K562 (cell line): Measurements from ENCODE around the gene COQ5. TPM values are rescaled to one million over a fixed set of nuclear protein-coding genes. Genes with fewer than 3 reads are reported as not detected.

Experiments
- ATAC-seq: fragments of 200-7000 bp; cut with Tn5 transposase; 3 replicates; pipeline ENCODE4 v1.9.1; 2020; ENCODE audit warnings: moderate library complexity
- BruUV-seq: library from RNA; stranded (reverse); fragments of 400-500 nt; replicated peaks from 2 replicates; lab custom pipeline; 2021; lab: Mats Ljungman, UMichigan
- CTCF ChIA-PET: fragments of 300-600 bp; formaldehyde crosslinking; extraction: SDS; loops from one replicate; lab custom pipeline; 2021; ENCODE audit warnings: low intra/inter-chr PET ratio; lab: Yijun Ruan, JAX
- POLR2A ChIA-PET: fragments of 300-600, 350-650 bp; sonication (Branson Sonifier 250); formaldehyde crosslinking; extraction: SDS; loops from one replicate; lab custom pipeline; 2021; ENCODE audit warnings: antibody characterized with exemption, inconsistent platforms; lab: Yijun Ruan, JAX
- DNase-seq, 4 experiments: peaks; one replicate each; pipeline versions ENCODE4 v3.0.0 to v3.0.0-alpha.2; 2011 to 2018; ENCODE audit warnings: low spot score in 3 of 4, mixed read lengths in 3 of 4; ENCODE audit errors: extremely low read depth in 1 of 4
- FAIRE-seq: peaks from 2 replicates; lab custom pipeline; 2011; peaks lifted over from hg19 to GRCh38; lab: Jason Lieb, UNC
- H2AFZ ChIP-seq: 2 replicates; pipeline ENCODE4 v1.6.0; 2011; ENCODE audit warnings: low read depth, low read length, control low read depth, inconsistent platforms
- H3K27ac ChIP-seq: fragments of 200-600 bp; 3 replicates; pipeline ENCODE4 v1.8.0; 2011; ENCODE audit warnings: low read depth, mild to moderate bottlenecking, control low read depth, inconsistent platforms, low read length, moderate library complexity, mixed read lengths; ENCODE audit errors: extremely low read depth
- H3K27me3 ChIP-seq, 2 experiments: fragments of 300-600 bp in 1 of 2; 2 replicates in 1 of 2; 3 replicates in 1 of 2; pipeline versions ENCODE4 v1.6.0 to v1.8.0; 2011; ENCODE audit warnings: inconsistent platforms in 2 of 2, low read length in 2 of 2, mild to moderate bottlenecking in 1 of 2, mixed read lengths in 1 of 2, moderate library complexity in 1 of 2; ENCODE audit not compliant: control insufficient read depth in 2 of 2, insufficient read depth in 2 of 2
- H3K36me3 ChIP-seq: fragments of 300-600 bp; 3 replicates; pipeline ENCODE4 v1.8.0; 2011; ENCODE audit warnings: mild to moderate bottlenecking, low read length, inconsistent platforms; ENCODE audit not compliant: control insufficient read depth, insufficient read depth
- H3K4me1 ChIP-seq, 2 experiments: fragments of 200-600 bp in 1 of 2; replicated peaks in 1 of 2; 2 replicates in 1 of 2; 3 replicates in 1 of 2; pipeline versions ENCODE4 v1.5.1 to v1.8.0; 2011; ENCODE audit warnings: inconsistent platforms in 2 of 2, low read length in 2 of 2, mild to moderate bottlenecking in 1 of 2, mixed read lengths in 1 of 2, moderate library complexity in 1 of 2; ENCODE audit not compliant: control insufficient read depth in 2 of 2, insufficient read depth in 2 of 2
- H3K4me2 ChIP-seq: 2 replicates; pipeline ENCODE4 v1.6.1; 2011; ENCODE audit warnings: low read length, control low read depth, inconsistent platforms, mixed read lengths; ENCODE audit not compliant: insufficient read depth
- H3K4me3 ChIP-seq: fragments of 200-600 bp; sonication (generic), shearing (Covaris generic); 2 replicates; pipeline ENCODE4 v1.5.1; 2016; ENCODE audit warnings: control low read depth, inconsistent platforms
- H3K79me2 ChIP-seq: fragments of 200-600 bp; 3 replicates; pipeline ENCODE4 v1.8.0; 2011; ENCODE audit warnings: low read length, inconsistent platforms; ENCODE audit not compliant: control insufficient read depth, insufficient read depth
- H3K9ac ChIP-seq, 2 experiments: 2 replicates each; pipeline versions ENCODE4 v1.6.0 to v1.6.1; 2011; ENCODE audit warnings: low read depth in 2 of 2, low read length in 2 of 2, control low read depth in 1 of 2, inconsistent platforms in 1 of 2, mild to moderate bottlenecking in 1 of 2, mixed read lengths in 1 of 2; ENCODE audit not compliant: insufficient read depth in 1 of 2
- H3K9me1 ChIP-seq: one replicate; pipeline ENCODE4 v1.6.0; 2011; ENCODE audit warnings: inconsistent platforms, mild to moderate bottlenecking, low read length, moderate library complexity; ENCODE audit not compliant: control insufficient read depth, insufficient read depth
- H3K9me3 ChIP-seq: replicated peaks from 2 replicates; pipeline ENCODE4 v1.5.1; 2011; ENCODE audit warnings: low read depth, low read length, inconsistent platforms; ENCODE audit not compliant: control insufficient read depth, insufficient read depth
- H4K20me1 ChIP-seq: replicated peaks from 2 replicates; pipeline ENCODE4 v1.6.1; 2011; ENCODE audit warnings: low read length, inconsistent platforms, mixed read lengths; ENCODE audit not compliant: control insufficient read depth, insufficient read depth
- BMI1 ChIP-seq: fragments of 150-350 bp; IDR thresholded peaks from 2 replicates; pipeline ENCODE4 v1.6.1; 2014; ENCODE audit warnings: low read length
- CCNT2 ChIP-seq: IDR thresholded peaks from 2 replicates; pipeline ENCODE4 v1.6.1; 2011; ENCODE audit warnings: borderline replicate concordance, low read depth, mild to moderate bottlenecking, moderate library complexity, mixed read lengths, low read length; ENCODE audit not compliant: insufficient read length; ENCODE audit errors: extremely low read depth
- CHD2 ChIP-seq: IDR thresholded peaks from 2 replicates; pipeline ENCODE4 v1.6.1; 2011; ENCODE audit warnings: low read depth, low read length
- EP400 ChIP-seq: fragments of 450-650 bp; IDR thresholded peaks from 2 replicates; pipeline ENCODE4 v1.6.1; 2017; ENCODE audit warnings: antibody characterized with exemption, mild to moderate bottlenecking, moderate library complexity
- FOXJ3 ChIP-seq: sonication (generic); formaldehyde crosslinking; IDR thresholded peaks from 2 replicates; pipeline ENCODE4 v1.4.0; 2020; ENCODE audit warnings: mild to moderate bottlenecking, missing genetic modification reagents
- KDM4B ChIP-seq, 2 experiments: fragments of 450-650 bp in 1 of 2; sonication (generic) in 1 of 2; IDR thresholded peaks; 2 replicates each; pipeline ENCODE4 v1.6.1; 2016 to 2017; ENCODE audit warnings: borderline replicate concordance in 2 of 2, antibody characterized with exemption in 1 of 2, low read depth in 1 of 2, mild to moderate bottlenecking in 1 of 2
- L3MBTL2 ChIP-seq: fragments of 450-650 bp; IDR thresholded peaks from 2 replicates; pipeline ENCODE4 v1.6.1; 2016; ENCODE audit warnings: mild to moderate bottlenecking, moderate library complexity
- NELFE ChIP-seq: IDR thresholded peaks from 2 replicates; pipeline ENCODE4 v1.6.1; 2011; ENCODE audit warnings: mild to moderate bottlenecking; ENCODE audit not compliant: insufficient read depth, insufficient read length
- RFX1 ChIP-seq: fragments of 450-650 bp; IDR thresholded peaks from 2 replicates; pipeline ENCODE4 v1.6.1; 2016; ENCODE audit warnings: mild to moderate bottlenecking, moderate library complexity
- SAFB2 ChIP-seq: fragments of 200-400 bp; formaldehyde crosslinking; IDR thresholded peaks from 2 replicates; pipeline ENCODE4 v1.6.1; 2018; ENCODE audit warnings: borderline replicate concordance, low read length, low read depth, moderate library complexity; ENCODE audit not compliant: severe bottlenecking
- TAF9B ChIP-seq: fragments of 450-650 bp; IDR thresholded peaks from 2 replicates; pipeline ENCODE4 v1.6.1; 2018; ENCODE audit warnings: mild to moderate bottlenecking; ENCODE audit not compliant: partially characterized antibody
- TBP ChIP-seq: optimal IDR thresholded peaks from 2 replicates; pipeline ENCODE3; 2011; ENCODE audit warnings: low read depth, low read length, improper control_type of control experiment
- THRB ChIP-seq: fragments of 450-650 bp; formaldehyde crosslinking; conservative IDR thresholded peaks from 2 replicates; pipeline ENCODE4 v1.4.0; 2022; ENCODE audit warnings: mild to moderate bottlenecking, missing genetic modification characterization
- TRIM28 ChIP-seq: fragments of 450-650 bp; IDR thresholded peaks from 2 replicates; pipeline ENCODE4 v1.6.1; 2017
- ZC3H4 ChIP-seq: sonication (generic); formaldehyde crosslinking; IDR thresholded peaks from 2 replicates; pipeline ENCODE4 v1.9.0; 2021; ENCODE audit warnings: missing genetic modification reagents, borderline replicate concordance
- ZNF76 ChIP-seq: fragments of 250-450 bp; sonication (Bioruptor Pico); IDR thresholded peaks from 2 replicates; pipeline ENCODE4 v1.4.0; 2020; ENCODE audit warnings: mild to moderate bottlenecking, moderate library complexity, borderline replicate concordance
- WGBS: fragments of 100-300 bp; shearing (Covaris generic); methylation state at CpG from one replicate; pipeline ENCODE4 v1.1.6; 2016; ENCODE audit warnings: low coverage, mixed read lengths; ENCODE audit not compliant: insufficient coverage; ENCODE audit errors: missing lambda C conversion rate; 5-methylcytosine and 5-hydroxymethylcytosine counted together
- in situ Hi-C: fragments of 300-500 bp; cut with MboI; formaldehyde crosslinking; loops from 4 replicates; pipeline ENCODE4 v1.15.0; 2018; ENCODE audit warnings: inconsistent platforms, mixed read lengths
- intact Hi-C: fragments of 100-400 bp; cut with micrococcal nuclease; formaldehyde crosslinking; loops from 2 replicates; pipeline ENCODE4 v1.14.2; 2022
- polyA plus RNA-seq, 8 experiments: library from polyadenylated mRNA; depleted of rRNA in 4 of 8; stranded (reverse) in 5 of 8; unstranded in 3 of 8; fragments of >200 nt; fragmentation: Nextera tagmentation in 2 of 8; fragmentation: Illumina TruSeq in 1 of 8; extraction: Ambion mirVana in 2 of 8; extraction: Trizol in 1 of 8; gene quantifications; 2 replicates each; pipeline versions ENCODE4 v1.2.1 to v1.2.3, GENCODE V29; 2011 to 2014; ENCODE audit warnings: inconsistent platforms in 1 of 8, missing spikeins in 1 of 8
- total RNA-seq, 7 experiments: library from RNA; depleted of rRNA in 6 of 7; stranded (reverse); fragments of >200 nt in 6 of 7; fragmentation: Illumina TruSeq in 2 of 7; extraction: Trizol in 2 of 7; gene quantifications; 2 replicates each; pipeline versions ENCODE4 v1.2.1 to v1.2.3, GENCODE V29; 2011 to 2021; ENCODE audit warnings: low replicate concordance in 1 of 7
- TF ChIP-seq, protein P1 (sequence below): sonication (generic); formaldehyde crosslinking; IDR thresholded peaks from 2 replicates; pipeline ENCODE4 v1.8.1; 2023; ENCODE audit warnings: mild to moderate bottlenecking, missing genetic modification reagents

Gene COQ5
- total and polyA plus RNA-seq, 9 of the 15 experiments (the other 6 are each of a cell fraction or from before 2014, with no cell fraction given), result 19.2 to 59.7 (median 30.4) TPM

DNA sequence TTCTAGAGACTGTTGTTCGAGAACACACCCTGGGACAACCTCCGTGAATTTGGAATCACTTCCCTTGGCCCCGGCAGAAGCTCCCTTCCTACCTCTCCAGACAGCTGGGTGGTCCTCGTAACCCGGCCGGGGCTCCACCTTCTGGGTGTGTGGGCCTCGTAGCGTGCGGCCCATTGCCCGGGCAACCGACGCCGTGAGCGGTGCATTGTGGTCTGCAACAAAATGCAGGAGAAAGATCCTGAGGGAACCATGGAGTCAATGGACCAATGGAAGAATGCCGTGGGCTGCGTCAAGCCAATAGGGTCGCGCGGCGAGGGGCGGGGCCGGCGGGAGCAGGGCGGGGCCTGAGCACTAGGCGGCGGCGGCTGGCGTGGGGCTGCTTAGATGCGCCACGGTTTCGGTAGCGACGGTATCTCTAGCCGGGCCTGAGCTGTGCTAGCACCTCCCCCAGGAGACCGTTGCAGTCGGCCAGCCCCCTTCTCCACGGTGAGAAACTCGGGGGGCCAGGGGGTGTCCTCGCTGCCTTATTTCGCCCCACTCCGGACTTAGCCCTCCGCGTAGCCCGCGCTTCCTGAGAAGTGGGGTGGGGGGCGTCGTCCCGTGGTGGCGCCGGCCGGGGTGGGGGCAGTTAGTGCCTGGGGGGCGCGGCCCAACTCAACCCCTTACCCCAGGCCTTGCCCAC, 33.1 kb downstream of the COQ5 start, which contains the start of gene DYNLL1:
Gene DYNLL1, plus strand, starts transcription at position 383 of the 682 bp plus-strand sequence. CDS start 309 bp downstream, outside the sequence.
- 0 out of 2 replicates have a peak, but pooled peaks cover 2% of the 10 kb centered on the region for H3K9me3 ChIP-seq
- H3K4me1 ChIP-seq, result peaks cover 2 to 15% of the 10 kb centered on the region in 2 experiments; a peak in 3 of 5 replicates
- peaks cover 43% of the 10 kb centered on the region for H3K79me2 ChIP-seq
- H3K27me3 ChIP-seq, result no peaks in the 10 kb centered on the region
- peak; percentile 97 for FAIRE-seq
- H3K9ac ChIP-seq, result peak within 1 kb of the TSS; percentile 77 to 93
- in situ Hi-C loops, result no loop called here
- peak within 1 kb of the TSS; percentile 86 for H3K27ac ChIP-seq
- no peaks in the 10 kb centered on the region for H3K9me1 ChIP-seq
- H3K4me3 ChIP-seq, result peak within 1 kb of the TSS; percentile 97
- H2AFZ ChIP-seq, result peak within 1 kb of the TSS; percentile 85
- peak; percentile 98 for ATAC-seq
- POLR2A ChIA-PET, result interaction anchor here (0.6 to 2.3 kb wide), 22 partner anchors 8 to 295 kb away, joined by 3 to 14 read pairs (median 4); partner anchors contain the start of genes COQ5, RNU4-2 and RPLP0
- peaks cover 12% of the 10 kb centered on the region; the same call in 1 of the 2 replicates for H4K20me1 ChIP-seq
- intact Hi-C loops, result loop anchor here (1.0 to 2.0 kb wide), 3 partner anchors 27 to 57 kb away; partner anchors contain the start of gene SRSF9
- WGBS, result 1% methylated on average over 41 of the region's 53 CpGs
- DNase-seq, result peak; percentile 94 to 98 (median 96)
- H3K36me3 ChIP-seq, result peaks cover 34% of the 10 kb centered on the region; the same call in 2 of the 3 replicates
- no TSS peak for BruUV-seq
- H3K4me2 ChIP-seq, result peak within 1 kb of the TSS; percentile 96
- CTCF ChIA-PET, result interaction anchor here (0.6 to 0.7 kb wide), 2 partner anchors 15 to 138 kb away, joined by 3 to 4 read pairs; no protein-coding TSS in a partner anchor
- peak; percentile 98 for TF ChIP-seq TBP
- no peak for TF ChIP-seq THRB (CRISPR knock-in tag)
- peak; percentile 79 for TF ChIP-seq CCNT2
- TF ChIP-seq TRIM28, result no peak
- TF ChIP-seq L3MBTL2, result peak; percentile 16; the same call in 1 of the 2 replicates
- TF ChIP-seq TAF9B, result peak; percentile 81
- peak; percentile 73 for TF ChIP-seq EP400
- TF ChIP-seq BMI1, result peak; percentile 93
- 0 out of 2 replicates have a peak, but pooled peaks have one; percentile 51 for TF ChIP-seq ZNF76
- TF ChIP-seq SAFB2, result no peak
- peak; percentile 44 for TF ChIP-seq NELFE
- TF ChIP-seq, protein P1, sequence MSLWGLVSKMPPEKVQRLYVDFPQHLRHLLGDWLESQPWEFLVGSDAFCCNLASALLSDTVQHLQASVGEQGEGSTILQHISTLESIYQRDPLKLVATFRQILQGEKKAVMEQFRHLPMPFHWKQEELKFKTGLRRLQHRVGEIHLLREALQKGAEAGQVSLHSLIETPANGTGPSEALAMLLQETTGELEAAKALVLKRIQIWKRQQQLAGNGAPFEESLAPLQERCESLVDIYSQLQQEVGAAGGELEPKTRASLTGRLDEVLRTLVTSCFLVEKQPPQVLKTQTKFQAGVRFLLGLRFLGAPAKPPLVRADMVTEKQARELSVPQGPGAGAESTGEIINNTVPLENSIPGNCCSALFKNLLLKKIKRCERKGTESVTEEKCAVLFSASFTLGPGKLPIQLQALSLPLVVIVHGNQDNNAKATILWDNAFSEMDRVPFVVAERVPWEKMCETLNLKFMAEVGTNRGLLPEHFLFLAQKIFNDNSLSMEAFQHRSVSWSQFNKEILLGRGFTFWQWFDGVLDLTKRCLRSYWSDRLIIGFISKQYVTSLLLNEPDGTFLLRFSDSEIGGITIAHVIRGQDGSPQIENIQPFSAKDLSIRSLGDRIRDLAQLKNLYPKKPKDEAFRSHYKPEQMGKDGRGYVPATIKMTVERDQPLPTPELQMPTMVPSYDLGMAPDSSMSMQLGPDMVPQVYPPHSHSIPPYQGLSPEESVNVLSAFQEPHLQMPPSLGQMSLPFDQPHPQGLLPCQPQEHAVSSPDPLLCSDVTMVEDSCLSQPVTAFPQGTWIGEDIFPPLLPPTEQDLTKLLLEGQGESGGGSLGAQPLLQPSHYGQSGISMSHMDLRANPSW, result 0 out of 2 replicates have a peak, but pooled peaks have one; percentile 65
- 0 out of 4 replicates have a peak, but pooled peaks of 1 of the 2 experiments have one; percentile 43 for TF ChIP-seq KDM4B (IDR thresholded peaks at IDR 0.05; ENCODE audit: borderline replicate concordance in 2 of 2, low read depth in 1 of 2)
- peak; percentile 86; the same call in 1 of the 2 replicates for TF ChIP-seq ZC3H4 (CRISPR knock-in tag)
- TF ChIP-seq FOXJ3, result no peak
- peak; percentile 98 for TF ChIP-seq RFX1
- peak; percentile 72 for TF ChIP-seq CHD2
